HepG2 (cell line): Measurements from ENCODE around the gene DPAGT1. TPM values are rescaled to one million over a fixed set of nuclear protein-coding genes. Genes with fewer than 3 reads are reported as not detected.

ENCODE experiments used
- CBX5 ChIP-seq: sonication (generic); formaldehyde crosslinking; IDR thresholded peaks from 2 replicates; pipeline ENCODE4 v1.4.0; 2020; ENCODE audit warnings: missing genetic modification reagents, borderline replicate concordance
- DNMT1 ChIP-seq: sonication (generic); formaldehyde crosslinking; IDR thresholded peaks from 2 replicates; pipeline ENCODE4 v1.5.1; 2020; ENCODE audit warnings: mild to moderate bottlenecking, missing genetic modification reagents
- ERF ChIP-seq: IDR thresholded peaks from 2 replicates; pipeline ENCODE4 v1.6.1; 2018; ENCODE audit warnings: missing biosample characterization, missing genetic modification reagents
- HES4 ChIP-seq: sonication (generic); formaldehyde crosslinking; IDR thresholded peaks from 2 replicates; pipeline ENCODE4 v1.9.0; 2021; ENCODE audit warnings: mild to moderate bottlenecking, missing genetic modification reagents, borderline replicate concordance
- ISX ChIP-seq: sonication (generic); formaldehyde crosslinking; conservative IDR thresholded peaks from 2 replicates; pipeline ENCODE4 v1.5.0; 2020; ENCODE audit warnings: missing genetic modification reagents
- KDM5B ChIP-seq: sonication (generic); formaldehyde crosslinking; IDR thresholded peaks from 2 replicates; pipeline ENCODE4 v1.4.0; 2020; ENCODE audit warnings: missing genetic modification reagents, mild to moderate bottlenecking, borderline replicate concordance
- MED13 ChIP-seq: sonication (generic); formaldehyde crosslinking; IDR thresholded peaks from 2 replicates; pipeline ENCODE4 v1.5.0; 2020; ENCODE audit warnings: missing genetic modification reagents
- PCBP2 ChIP-seq: fragments of 200-400 bp; formaldehyde crosslinking; optimal IDR thresholded peaks from 2 replicates; pipeline ENCODE3; 2018; ENCODE audit warnings: low read length, low read depth; ENCODE audit not compliant: poor library complexity, severe bottlenecking
- RBFOX2 ChIP-seq: fragments of 200-400 bp; formaldehyde crosslinking; IDR thresholded peaks from 2 replicates; pipeline ENCODE4 v1.6.1; 2017; ENCODE audit warnings: low read depth, mild to moderate bottlenecking, low read length
- U2AF2 ChIP-seq: fragments of 200-400 bp; formaldehyde crosslinking; IDR thresholded peaks from 2 replicates; pipeline ENCODE4 v1.6.1; 2017; ENCODE audit warnings: low read depth, mild to moderate bottlenecking, low read length
- ZBTB42 ChIP-seq: sonication (generic); formaldehyde crosslinking; IDR thresholded peaks from 2 replicates; pipeline ENCODE4 v1.5.0; 2020; ENCODE audit warnings: mild to moderate bottlenecking, missing genetic modification reagents
- ZNF572 ChIP-seq: sonication (generic); formaldehyde crosslinking; IDR thresholded peaks from 2 replicates; pipeline ENCODE4 v1.5.1; 2020; ENCODE audit warnings: mild to moderate bottlenecking, missing genetic modification reagents
- ZNF703 ChIP-seq: sonication (generic); formaldehyde crosslinking; IDR thresholded peaks from 2 replicates; pipeline ENCODE4 v1.5.1; 2020; ENCODE audit warnings: missing genetic modification reagents, mild to moderate bottlenecking, moderate library complexity, borderline replicate concordance
- polyA plus RNA-seq, 8 experiments: library from polyadenylated mRNA; depleted of rRNA in 3 of 8; stranded (reverse) in 7 of 8; unstranded in 1 of 8; fragments of >200 nt; fragmentation: Illumina TruSeq in 4 of 8; extraction: Trizol in 4 of 8; gene quantifications; 2 replicates each; pipeline versions ENCODE4 v1.2.1 to v1.2.3, GENCODE V29; 2011 to 2016; ENCODE audit warnings: low read depth in 4 of 8, missing spikeins in 1 of 8, mixed read lengths in 1 of 8; ENCODE audit not compliant: insufficient read depth in 1 of 8
- total RNA-seq, 5 experiments: library from RNA; depleted of rRNA; stranded (reverse); fragments of >200 nt; fragmentation: Illumina TruSeq; extraction: Trizol; gene quantifications; 2 replicates each; pipeline ENCODE4 v1.2.3, GENCODE V29; 2016; ENCODE audit warnings: low read depth in 1 of 5
- TF ChIP-seq, protein P1 (sequence below): sonication (generic); formaldehyde crosslinking; IDR thresholded peaks from 2 replicates; pipeline ENCODE4 v1.5.1; 2020; ENCODE audit warnings: mild to moderate bottlenecking, missing genetic modification reagents, moderate library complexity
- TF ChIP-seq, protein P2 (sequence below): sonication (generic); formaldehyde crosslinking; conservative IDR thresholded peaks from 2 replicates; pipeline ENCODE4 v1.4.0; 2020; ENCODE audit warnings: missing genetic modification reagents
- TF ChIP-seq, protein P3 (sequence below): sonication (generic); formaldehyde crosslinking; IDR thresholded peaks from 2 replicates; pipeline ENCODE4 v1.4.0; 2020; ENCODE audit warnings: missing genetic modification reagents, borderline replicate concordance
- TF ChIP-seq, protein P4 (sequence below): sonication (generic); formaldehyde crosslinking; IDR thresholded peaks from 2 replicates; pipeline ENCODE4 v1.4.0; 2020; ENCODE audit warnings: missing genetic modification reagents
- TF ChIP-seq, protein P5 (sequence below): sonication (generic); formaldehyde crosslinking; IDR thresholded peaks from 2 replicates; pipeline ENCODE4 v1.5.0; 2020; ENCODE audit warnings: missing genetic modification reagents

DPAGT1 gene
- total and polyA plus RNA-seq, 2 of the 13 experiments (the other 11 are each of a cell fraction or from before 2014, with no cell fraction given) = 37.6 to 70.7 TPM

GRCh38 chr11:119084663-119085436 lies 16.8 kb downstream of the DPAGT1 start, which contains the start of gene HMBS (continued):
- TF ChIP-seq, protein P1, sequence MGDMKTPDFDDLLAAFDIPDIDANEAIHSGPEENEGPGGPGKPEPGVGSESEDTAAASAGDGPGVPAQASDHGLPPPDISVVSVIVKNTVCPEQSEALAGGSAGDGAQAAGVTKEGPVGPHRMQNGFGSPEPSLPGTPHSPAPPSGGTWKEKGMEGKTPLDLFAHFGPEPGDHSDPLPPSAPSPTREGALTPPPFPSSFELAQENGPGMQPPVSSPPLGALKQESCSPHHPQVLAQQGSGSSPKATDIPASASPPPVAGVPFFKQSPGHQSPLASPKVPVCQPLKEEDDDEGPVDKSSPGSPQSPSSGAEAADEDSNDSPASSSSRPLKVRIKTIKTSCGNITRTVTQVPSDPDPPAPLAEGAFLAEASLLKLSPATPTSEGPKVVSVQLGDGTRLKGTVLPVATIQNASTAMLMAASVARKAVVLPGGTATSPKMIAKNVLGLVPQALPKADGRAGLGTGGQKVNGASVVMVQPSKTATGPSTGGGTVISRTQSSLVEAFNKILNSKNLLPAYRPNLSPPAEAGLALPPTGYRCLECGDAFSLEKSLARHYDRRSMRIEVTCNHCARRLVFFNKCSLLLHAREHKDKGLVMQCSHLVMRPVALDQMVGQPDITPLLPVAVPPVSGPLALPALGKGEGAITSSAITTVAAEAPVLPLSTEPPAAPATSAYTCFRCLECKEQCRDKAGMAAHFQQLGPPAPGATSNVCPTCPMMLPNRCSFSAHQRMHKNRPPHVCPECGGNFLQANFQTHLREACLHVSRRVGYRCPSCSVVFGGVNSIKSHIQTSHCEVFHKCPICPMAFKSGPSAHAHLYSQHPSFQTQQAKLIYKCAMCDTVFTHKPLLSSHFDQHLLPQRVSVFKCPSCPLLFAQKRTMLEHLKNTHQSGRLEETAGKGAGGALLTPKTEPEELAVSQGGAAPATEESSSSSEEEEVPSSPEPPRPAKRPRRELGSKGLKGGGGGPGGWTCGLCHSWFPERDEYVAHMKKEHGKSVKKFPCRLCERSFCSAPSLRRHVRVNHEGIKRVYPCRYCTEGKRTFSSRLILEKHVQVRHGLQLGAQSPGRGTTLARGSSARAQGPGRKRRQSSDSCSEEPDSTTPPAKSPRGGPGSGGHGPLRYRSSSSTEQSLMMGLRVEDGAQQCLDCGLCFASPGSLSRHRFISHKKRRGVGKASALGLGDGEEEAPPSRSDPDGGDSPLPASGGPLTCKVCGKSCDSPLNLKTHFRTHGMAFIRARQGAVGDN (CRISPR knock-in tag) = peak; percentile 92
- TF ChIP-seq U2AF2 (no peak), ZNF703 (CRISPR knock-in tag) (no peak), KDM5B (CRISPR knock-in tag) (peak; percentile 73; the same call in 1 of the 2 replicates), PCBP2 (no peak), ZNF572 (CRISPR knock-in tag) (no peak), ERF (CRISPR knock-in tag) (peak; percentile 41), CBX5 (CRISPR knock-in tag) (no peak), ISX (no peak), HES4 (CRISPR knock-in tag) (0 out of 2 replicates have a peak, but pooled peaks have one; percentile 50), DNMT1 (no peak), RBFOX2 (peak; percentile 94), MED13 (CRISPR knock-in tag) (no peak), ZBTB42 (CRISPR knock-in tag) (0 out of 2 replicates have a peak, but pooled peaks have one; percentile 66)
- TF ChIP-seq, protein P2, sequence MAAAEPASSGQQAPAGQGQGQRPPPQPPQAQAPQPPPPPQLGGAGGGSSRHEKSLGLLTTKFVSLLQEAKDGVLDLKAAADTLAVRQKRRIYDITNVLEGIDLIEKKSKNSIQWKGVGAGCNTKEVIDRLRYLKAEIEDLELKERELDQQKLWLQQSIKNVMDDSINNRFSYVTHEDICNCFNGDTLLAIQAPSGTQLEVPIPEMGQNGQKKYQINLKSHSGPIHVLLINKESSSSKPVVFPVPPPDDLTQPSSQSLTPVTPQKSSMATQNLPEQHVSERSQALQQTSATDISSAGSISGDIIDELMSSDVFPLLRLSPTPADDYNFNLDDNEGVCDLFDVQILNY (CRISPR knock-in tag) = peak; percentile 93
- TF ChIP-seq, protein P3, sequence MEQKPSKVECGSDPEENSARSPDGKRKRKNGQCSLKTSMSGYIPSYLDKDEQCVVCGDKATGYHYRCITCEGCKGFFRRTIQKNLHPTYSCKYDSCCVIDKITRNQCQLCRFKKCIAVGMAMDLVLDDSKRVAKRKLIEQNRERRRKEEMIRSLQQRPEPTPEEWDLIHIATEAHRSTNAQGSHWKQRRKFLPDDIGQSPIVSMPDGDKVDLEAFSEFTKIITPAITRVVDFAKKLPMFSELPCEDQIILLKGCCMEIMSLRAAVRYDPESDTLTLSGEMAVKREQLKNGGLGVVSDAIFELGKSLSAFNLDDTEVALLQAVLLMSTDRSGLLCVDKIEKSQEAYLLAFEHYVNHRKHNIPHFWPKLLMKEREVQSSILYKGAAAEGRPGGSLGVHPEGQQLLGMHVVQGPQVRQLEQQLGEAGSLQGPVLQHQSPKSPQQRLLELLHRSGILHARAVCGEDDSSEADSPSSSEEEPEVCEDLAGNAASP (CRISPR knock-in tag) = peak; percentile 53
- TF ChIP-seq, protein P4, sequence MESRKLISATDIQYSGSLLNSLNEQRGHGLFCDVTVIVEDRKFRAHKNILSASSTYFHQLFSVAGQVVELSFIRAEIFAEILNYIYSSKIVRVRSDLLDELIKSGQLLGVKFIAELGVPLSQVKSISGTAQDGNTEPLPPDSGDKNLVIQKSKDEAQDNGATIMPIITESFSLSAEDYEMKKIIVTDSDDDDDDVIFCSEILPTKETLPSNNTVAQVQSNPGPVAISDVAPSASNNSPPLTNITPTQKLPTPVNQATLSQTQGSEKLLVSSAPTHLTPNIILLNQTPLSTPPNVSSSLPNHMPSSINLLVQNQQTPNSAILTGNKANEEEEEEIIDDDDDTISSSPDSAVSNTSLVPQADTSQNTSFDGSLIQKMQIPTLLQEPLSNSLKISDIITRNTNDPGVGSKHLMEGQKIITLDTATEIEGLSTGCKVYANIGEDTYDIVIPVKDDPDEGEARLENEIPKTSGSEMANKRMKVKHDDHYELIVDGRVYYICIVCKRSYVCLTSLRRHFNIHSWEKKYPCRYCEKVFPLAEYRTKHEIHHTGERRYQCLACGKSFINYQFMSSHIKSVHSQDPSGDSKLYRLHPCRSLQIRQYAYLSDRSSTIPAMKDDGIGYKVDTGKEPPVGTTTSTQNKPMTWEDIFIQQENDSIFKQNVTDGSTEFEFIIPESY (CRISPR knock-in tag) = 0 out of 2 replicates have a peak, but pooled peaks have one; percentile 9
- TF ChIP-seq, protein P5, sequence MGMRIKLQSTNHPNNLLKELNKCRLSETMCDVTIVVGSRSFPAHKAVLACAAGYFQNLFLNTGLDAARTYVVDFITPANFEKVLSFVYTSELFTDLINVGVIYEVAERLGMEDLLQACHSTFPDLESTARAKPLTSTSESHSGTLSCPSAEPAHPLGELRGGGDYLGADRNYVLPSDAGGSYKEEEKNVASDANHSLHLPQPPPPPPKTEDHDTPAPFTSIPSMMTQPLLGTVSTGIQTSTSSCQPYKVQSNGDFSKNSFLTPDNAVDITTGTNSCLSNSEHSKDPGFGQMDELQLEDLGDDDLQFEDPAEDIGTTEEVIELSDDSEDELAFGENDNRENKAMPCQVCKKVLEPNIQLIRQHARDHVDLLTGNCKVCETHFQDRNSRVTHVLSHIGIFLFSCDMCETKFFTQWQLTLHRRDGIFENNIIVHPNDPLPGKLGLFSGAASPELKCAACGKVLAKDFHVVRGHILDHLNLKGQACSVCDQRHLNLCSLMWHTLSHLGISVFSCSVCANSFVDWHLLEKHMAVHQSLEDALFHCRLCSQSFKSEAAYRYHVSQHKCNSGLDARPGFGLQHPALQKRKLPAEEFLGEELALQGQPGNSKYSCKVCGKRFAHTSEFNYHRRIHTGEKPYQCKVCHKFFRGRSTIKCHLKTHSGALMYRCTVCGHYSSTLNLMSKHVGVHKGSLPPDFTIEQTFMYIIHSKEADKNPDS (CRISPR knock-in tag) = no peak
